Measurements from ENCODE around the gene RET.

Gene RET

GRCh38 chr10:43076876-43077420 is at the start of gene RET:
TSS of gene RET (plus strand) at chr10:43077069. CDS start at chr10:43077259, 190 bp downstream.
- DNase-seq, result no peak

- DNase-seq, result no peak
Measured at GRCh38 chr10:43027331-43027955, 49.4 kb upstream of the RET start.

- no peak for DNase-seq
Measured at GRCh38 chr10:43028143-43028542, 48.7 kb upstream of the RET start.

- DNase-seq, result no peak
Measured at GRCh38 chr10:43029043-43029442, 47.8 kb upstream of the RET start.

GRCh38 chr10:43032613-43033012 is 44.3 kb upstream of the RET start:
- DNase-seq, result no peak

- DNase-seq, result no peak
Measured at GRCh38 chr10:43035800-43036199, 41.1 kb upstream of the RET start.

GRCh38 chr10:43036481-43037428 is 40.1 kb upstream of the RET start:
- no peak for DNase-seq

GRCh38 chr10:43037440-43037839 is 39.4 kb upstream of the RET start:
- no peak for DNase-seq

GRCh38 chr10:43037942-43038782 is 38.7 kb upstream of the RET start:
- no peak for DNase-seq

GRCh38 chr10:43038783-43039623 is 37.9 kb upstream of the RET start:
- DNase-seq, result no peak

- DNase-seq, result no peak
Measured at GRCh38 chr10:43039624-43040481, 37.0 kb upstream of the RET start.

GRCh38 chr10:43040482-43041256 is 36.2 kb upstream of the RET start:
- DNase-seq, result no peak

- no peak for DNase-seq
Measured at GRCh38 chr10:43041422-43042342, 35.2 kb upstream of the RET start.

- no peak for DNase-seq
Measured at GRCh38 chr10:43042503-43043341, 34.1 kb upstream of the RET start.

- no peak for DNase-seq
Measured at GRCh38 chr10:43043342-43043772, 33.5 kb upstream of the RET start.

GRCh38 chr10:43043773-43044447 is 33.0 kb upstream of the RET start:
- no peak for DNase-seq

- DNase-seq, result no peak
Measured at GRCh38 chr10:43044448-43044921, 32.4 kb upstream of the RET start.

Data from midbrain (tissue), 1 donor.